Vagina (tissue), 2 donors: ENCODE measurements around the gene PRIMPOL.
"Not testable (repeated sequence)": the region's sequence is repeated elsewhere in the genome, so short reads cannot be mapped to it uniquely, and the experiment has no call there.

Experiments
- CTCF ChIP-seq, 3 experiments: fragments of 450-650 bp in 2 of 3; fragments of 200-600 bp in 1 of 3; sonication (generic) in 1 of 3; IDR thresholded peaks; one replicate each; pipeline ENCODE4 v1.5.1; 2017 to 2019; ENCODE audit warnings: antibody characterized with exemption in 3 of 3, mild to moderate bottlenecking in 2 of 3, moderate library complexity in 2 of 3
- POLR2A ChIP-seq, 2 donors: fragments of 450-650 bp; IDR thresholded peaks; one replicate each; pipeline ENCODE4 v1.6.1; 2017; ENCODE audit warnings: antibody characterized with exemption in 2 of 2, mild to moderate bottlenecking in 2 of 2, moderate library complexity in 2 of 2

GRCh38 chr4:184602857-184603256 is 46.7 kb upstream of the PRIMPOL start:
- TF ChIP-seq POLR2A, CTCF (IDR thresholded peaks at IDR 0.05): not testable (repeated sequence)
